OCI-LY1 (cell line): Measurements from ENCODE around the gene GRIA4.

ENCODE experiments used
- H2AFZ ChIP-seq: fragments of 200-600 bp; sonication (generic), shearing (Covaris generic); 2 replicates; pipeline ENCODE4 v1.6.0; 2014; ENCODE audit warnings: antibody characterized with exemption, mild to moderate bottlenecking, low read length
- H3F3A ChIP-seq: fragments of 200-600 bp; sonication (generic), shearing (Covaris generic); 2 replicates; pipeline ENCODE4 v1.6.0; 2014; ENCODE audit warnings: mild to moderate bottlenecking, antibody characterized with exemption, low read length, moderate library complexity; ENCODE audit not compliant: insufficient read depth
- H3K27ac ChIP-seq: fragments of 200-600 bp; sonication (generic); 2 replicates; pipeline ENCODE4 v1.5.1; 2014; ENCODE audit warnings: low read length, mixed run types, mild to moderate bottlenecking, low read depth; ENCODE audit not compliant: poor library complexity, severe bottlenecking
- H3K27me3 ChIP-seq: fragments of 200-600 bp; sonication (generic); 2 replicates; pipeline ENCODE4 v1.6.0; 2014; ENCODE audit warnings: antibody characterized with exemption, mild to moderate bottlenecking, low read length, moderate library complexity; ENCODE audit not compliant: insufficient read depth
- H3K36me3 ChIP-seq: fragments of 200-600 bp; sonication (generic); 2 replicates; pipeline ENCODE4 v1.6.1; 2014; ENCODE audit warnings: mild to moderate bottlenecking, antibody characterized with exemption, low read length, moderate library complexity, mixed read lengths; ENCODE audit not compliant: insufficient read depth
- H3K4me1 ChIP-seq: fragments of 200-600 bp; sonication (generic); 2 replicates; pipeline ENCODE4 v1.5.1; 2014; ENCODE audit warnings: mild to moderate bottlenecking, low read length, moderate library complexity; ENCODE audit not compliant: insufficient read depth, severe bottlenecking
- H3K4me2 ChIP-seq: fragments of 200-600 bp; sonication (generic), shearing (Covaris generic); 2 replicates; pipeline ENCODE4 v1.6.1; 2014; ENCODE audit warnings: low read length
- H3K4me3 ChIP-seq: fragments of 200-600 bp; sonication (generic); 2 replicates; pipeline ENCODE4 v1.5.1; 2014; ENCODE audit warnings: low read length, low read depth, mild to moderate bottlenecking, mixed read lengths; ENCODE audit not compliant: poor library complexity, severe bottlenecking
- H3K79me2 ChIP-seq: fragments of 200-600 bp; shearing (Covaris generic); 2 replicates; pipeline ENCODE4 v1.6.1; 2016; ENCODE audit warnings: mixed run types, low read length, mixed read lengths; ENCODE audit not compliant: insufficient read depth
- H3K9ac ChIP-seq: fragments of 200-600 bp; sonication (generic), shearing (Covaris generic); 2 replicates; pipeline ENCODE4 v1.6.1; 2014; ENCODE audit warnings: mild to moderate bottlenecking, low read length, mixed read lengths
- H3K9me2 ChIP-seq: fragments of 200-600 bp; sonication (generic), shearing (Covaris generic); 2 replicates; pipeline ENCODE4 v1.6.1; 2014; ENCODE audit warnings: low read depth, mild to moderate bottlenecking, low read length, mixed read lengths
- H3K9me3 ChIP-seq: fragments of 200-600 bp; shearing (Covaris generic); 2 replicates; pipeline ENCODE4 v1.6.1; 2014; ENCODE audit warnings: low read length, mixed read lengths
- H4K20me1 ChIP-seq: fragments of 200-600 bp; sonication (generic), shearing (Covaris generic); 2 replicates; pipeline ENCODE4 v1.6.0; 2016; ENCODE audit warnings: mild to moderate bottlenecking, low read length; ENCODE audit not compliant: insufficient read depth
- EZH2 ChIP-seq: fragments of 200-600 bp; sonication (generic), shearing (Covaris generic); IDR thresholded peaks from 2 replicates; pipeline ENCODE4 v1.8.0; 2017; ENCODE audit warnings: borderline replicate concordance, mixed run types, mild to moderate bottlenecking, antibody characterized with exemption, low read length, moderate library complexity, mixed read lengths
- TF ChIP-seq, protein P1 (sequence below): fragments of 200-600 bp; sonication (generic), shearing (Covaris generic); IDR thresholded peaks from 2 replicates; pipeline ENCODE4 v1.5.1; 2017; ENCODE audit warnings: mild to moderate bottlenecking, antibody characterized with exemption, low read length, moderate library complexity, mixed read lengths

GRIA4 gene

DNA sequence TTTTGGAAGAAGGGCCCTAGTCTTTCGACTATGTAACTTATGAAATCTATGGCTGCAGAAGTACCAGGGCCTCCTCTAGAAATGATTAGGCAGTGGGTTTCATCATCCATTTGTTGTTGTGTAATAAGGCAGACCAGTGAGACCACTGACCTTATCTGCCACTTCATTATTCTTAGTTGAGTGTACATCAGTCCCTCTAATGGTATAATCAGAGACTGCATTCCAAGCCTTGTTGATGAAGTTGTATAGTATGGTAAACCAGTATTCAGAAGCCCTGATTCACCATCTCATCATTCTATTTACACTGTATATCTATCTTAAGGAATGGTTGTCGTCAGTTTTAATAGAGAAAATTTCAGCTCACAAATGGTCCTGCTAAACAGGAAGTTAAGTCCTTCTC, 32.2 kb upstream of the GRIA4 start:
- TF ChIP-seq EZH2: no peak
- TF ChIP-seq, protein P1, sequence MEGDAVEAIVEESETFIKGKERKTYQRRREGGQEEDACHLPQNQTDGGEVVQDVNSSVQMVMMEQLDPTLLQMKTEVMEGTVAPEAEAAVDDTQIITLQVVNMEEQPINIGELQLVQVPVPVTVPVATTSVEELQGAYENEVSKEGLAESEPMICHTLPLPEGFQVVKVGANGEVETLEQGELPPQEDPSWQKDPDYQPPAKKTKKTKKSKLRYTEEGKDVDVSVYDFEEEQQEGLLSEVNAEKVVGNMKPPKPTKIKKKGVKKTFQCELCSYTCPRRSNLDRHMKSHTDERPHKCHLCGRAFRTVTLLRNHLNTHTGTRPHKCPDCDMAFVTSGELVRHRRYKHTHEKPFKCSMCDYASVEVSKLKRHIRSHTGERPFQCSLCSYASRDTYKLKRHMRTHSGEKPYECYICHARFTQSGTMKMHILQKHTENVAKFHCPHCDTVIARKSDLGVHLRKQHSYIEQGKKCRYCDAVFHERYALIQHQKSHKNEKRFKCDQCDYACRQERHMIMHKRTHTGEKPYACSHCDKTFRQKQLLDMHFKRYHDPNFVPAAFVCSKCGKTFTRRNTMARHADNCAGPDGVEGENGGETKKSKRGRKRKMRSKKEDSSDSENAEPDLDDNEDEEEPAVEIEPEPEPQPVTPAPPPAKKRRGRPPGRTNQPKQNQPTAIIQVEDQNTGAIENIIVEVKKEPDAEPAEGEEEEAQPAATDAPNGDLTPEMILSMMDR: no peak
- Histone ChIP-seq H2AFZ (no peak overlapping the region), H3K27ac (no peak overlapping the region), H3K9me3 (no peaks in the 10 kb centered on the region), H3K27me3 (no peaks in the 10 kb centered on the region), H3K9ac (no peak overlapping the region), H3K79me2 (no peaks in the 10 kb centered on the region), H3K4me1 (no peaks in the 10 kb centered on the region), H3K4me3 (no peak overlapping the region), H3K4me2 (no peak overlapping the region), H3F3A (no peaks in the 10 kb centered on the region), H4K20me1 (no peaks in the 10 kb centered on the region), H3K9me2 (no peaks in the 10 kb centered on the region), H3K36me3 (no peaks in the 10 kb centered on the region)

DNA sequence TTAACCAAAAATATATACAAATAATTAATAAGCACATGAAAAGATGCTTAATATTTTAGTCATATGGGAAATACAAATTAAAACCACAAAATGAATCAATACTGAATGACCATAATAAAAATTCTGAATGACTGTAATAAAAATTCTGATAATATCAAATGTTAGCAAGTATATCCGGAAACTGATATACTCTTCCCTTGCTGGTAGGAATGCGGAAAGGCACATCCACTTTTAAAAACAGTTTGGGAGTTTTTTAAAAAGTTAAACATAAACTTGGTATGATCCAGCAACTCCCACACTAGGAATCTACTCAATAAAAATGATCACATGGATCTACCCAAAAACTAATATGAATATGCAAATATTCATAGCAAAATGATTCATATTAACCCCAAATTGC, 30.8 kb upstream of the GRIA4 start:
- H3K27me3 ChIP-seq: no peaks in the 10 kb centered on the region
- no peaks in the 10 kb centered on the region for H3K9me3 ChIP-seq
- H2AFZ ChIP-seq: no peak overlapping the region
- H4K20me1 ChIP-seq: no peaks in the 10 kb centered on the region
- TF ChIP-seq, protein P1: no peak
- no peak for TF ChIP-seq EZH2
- H3K27ac ChIP-seq: no peak overlapping the region
- no peak overlapping the region for H3K9ac ChIP-seq
- no peaks in the 10 kb centered on the region for H3K4me1 ChIP-seq
- no peaks in the 10 kb centered on the region for H3K36me3 ChIP-seq
- H3F3A ChIP-seq: no peaks in the 10 kb centered on the region
- H3K79me2 ChIP-seq: no peaks in the 10 kb centered on the region
- no peak overlapping the region for H3K4me3 ChIP-seq
- H3K4me2 ChIP-seq: no peak overlapping the region
- H3K9me2 ChIP-seq: no peaks in the 10 kb centered on the region

DNA sequence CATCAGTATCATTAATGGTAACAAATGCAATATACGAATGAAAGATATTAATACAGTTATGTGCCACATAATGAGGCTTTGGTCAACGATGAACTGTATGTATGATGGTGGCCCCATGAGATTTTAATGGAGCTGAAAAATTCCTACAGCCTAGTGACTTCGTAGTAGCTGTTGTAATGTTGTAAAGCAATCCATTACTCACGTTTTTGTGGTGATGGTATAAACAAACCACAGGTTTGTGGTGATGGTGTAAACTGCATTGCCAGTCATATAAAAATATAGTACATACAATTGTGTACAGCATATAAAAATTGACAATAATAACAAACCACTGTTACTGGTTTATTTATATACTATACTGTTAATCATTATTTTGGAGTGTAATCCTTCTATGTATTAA, 27.4 kb upstream of the GRIA4 start:
- H3K27me3 ChIP-seq: no peaks in the 10 kb centered on the region
- no peak overlapping the region for H3K27ac ChIP-seq
- H3K36me3 ChIP-seq: no peaks in the 10 kb centered on the region
- no peak overlapping the region for H3K9ac ChIP-seq
- no peak overlapping the region for H3K4me2 ChIP-seq
- TF ChIP-seq, protein P1: no peak
- no peak for TF ChIP-seq EZH2
- H4K20me1 ChIP-seq: no peaks in the 10 kb centered on the region
- no peaks in the 10 kb centered on the region for H3K9me3 ChIP-seq
- no peak overlapping the region for H2AFZ ChIP-seq
- H3K79me2 ChIP-seq: no peaks in the 10 kb centered on the region
- no peaks in the 10 kb centered on the region for H3K9me2 ChIP-seq
- no peak overlapping the region for H3K4me3 ChIP-seq
- no peaks in the 10 kb centered on the region for H3K4me1 ChIP-seq
- no peaks in the 10 kb centered on the region for H3F3A ChIP-seq
